ENCODE data around the gene UBAP1L.
A peak's percentile ranks its signal among the peaks of the same experiment; 100 is the strongest.
"Not testable (repeated sequence)": the region's sequence is repeated elsewhere in the genome, so short reads cannot be mapped to it uniquely, and the experiment has no call there.

UBAP1L gene

DNA sequence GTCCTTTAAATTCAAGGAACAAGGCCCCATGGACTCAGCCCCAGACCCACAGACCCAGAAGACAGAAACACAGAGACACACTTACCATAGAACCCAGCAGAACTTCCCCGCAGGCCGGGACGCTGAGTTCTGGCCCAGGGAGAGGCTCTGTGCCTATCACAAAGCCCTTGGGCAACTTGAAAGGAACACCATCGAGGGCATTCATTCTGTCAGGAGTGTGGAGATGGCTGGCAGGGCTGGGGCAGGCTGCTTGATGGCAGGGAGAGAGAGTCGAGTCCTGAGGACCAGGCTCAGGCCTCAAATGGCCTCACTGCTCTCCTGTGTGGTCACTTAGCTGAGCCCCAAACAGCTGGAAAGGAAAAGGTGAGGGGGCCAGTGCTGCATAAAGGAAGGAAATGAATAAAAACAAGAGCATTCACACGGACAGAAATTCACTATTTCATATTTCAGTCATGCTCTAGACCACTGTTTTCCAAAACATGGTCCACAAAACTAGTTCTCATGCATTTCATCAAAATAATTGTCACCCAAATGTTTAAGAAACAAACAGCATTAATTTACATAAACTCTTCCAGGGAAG, 8.9 kb downstream of the UBAP1L start:
- no peak overlapping the region for H3K4me3 ChIP-seq (ENCODE audit: low read depth, low read length)
- no peak for TF ChIP-seq CTCF (IDR thresholded peaks at IDR 0.05; ENCODE audit: borderline replicate concordance, insufficient read depth, low read depth, low read length)

DNA sequence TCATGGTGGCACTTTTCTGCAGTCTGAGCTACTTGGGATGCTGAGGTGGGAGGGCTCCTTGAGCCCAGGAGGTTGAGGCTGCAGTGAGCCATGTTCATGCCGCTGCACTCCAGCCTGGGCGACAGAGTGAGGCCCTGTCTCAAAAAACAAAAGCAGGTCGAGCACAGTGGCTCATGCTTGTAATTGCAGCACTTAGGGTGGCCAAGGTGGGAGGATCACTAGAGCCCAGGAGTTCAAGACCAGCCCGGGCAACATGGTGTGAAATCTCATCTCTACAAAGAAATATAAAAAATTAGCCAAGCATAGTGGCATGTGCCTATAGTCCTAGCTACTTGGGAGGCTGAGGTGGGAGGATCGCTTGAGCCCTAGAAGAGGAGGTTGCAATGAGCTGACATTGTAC, 10.0 kb downstream of the UBAP1L start:
- TF ChIP-seq CTCF (IDR thresholded peaks at IDR 0.05; ENCODE audit: borderline replicate concordance, insufficient read depth, low read depth, low read length): no peak
- H3K4me3 ChIP-seq (ENCODE audit: low read depth, low read length): no peak overlapping the region

DNA sequence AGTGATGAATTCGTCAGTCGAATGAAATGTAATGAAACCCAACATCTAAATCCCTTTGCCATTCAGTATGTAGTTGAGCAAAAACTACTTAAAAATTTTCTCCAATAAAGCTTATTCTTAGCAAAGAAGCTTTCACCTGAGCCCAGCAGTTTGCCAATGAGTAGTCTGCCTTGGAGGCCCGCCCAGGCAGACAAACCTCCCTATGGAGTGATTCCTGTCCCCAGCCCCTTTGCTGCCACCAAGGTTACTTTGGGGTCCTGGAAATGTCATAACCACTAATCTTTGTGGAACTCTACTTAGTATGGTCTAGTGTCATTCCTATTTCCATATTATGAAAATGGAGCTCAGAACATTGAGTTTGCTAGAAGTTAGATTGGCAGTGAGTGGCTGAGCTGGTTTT, 12.1 kb downstream of the UBAP1L start:
- H3K4me3 ChIP-seq (ENCODE audit: low read depth, low read length): no peak overlapping the region
- no peak for TF ChIP-seq CTCF (IDR thresholded peaks at IDR 0.05; ENCODE audit: borderline replicate concordance, insufficient read depth, low read depth, low read length)

DNA sequence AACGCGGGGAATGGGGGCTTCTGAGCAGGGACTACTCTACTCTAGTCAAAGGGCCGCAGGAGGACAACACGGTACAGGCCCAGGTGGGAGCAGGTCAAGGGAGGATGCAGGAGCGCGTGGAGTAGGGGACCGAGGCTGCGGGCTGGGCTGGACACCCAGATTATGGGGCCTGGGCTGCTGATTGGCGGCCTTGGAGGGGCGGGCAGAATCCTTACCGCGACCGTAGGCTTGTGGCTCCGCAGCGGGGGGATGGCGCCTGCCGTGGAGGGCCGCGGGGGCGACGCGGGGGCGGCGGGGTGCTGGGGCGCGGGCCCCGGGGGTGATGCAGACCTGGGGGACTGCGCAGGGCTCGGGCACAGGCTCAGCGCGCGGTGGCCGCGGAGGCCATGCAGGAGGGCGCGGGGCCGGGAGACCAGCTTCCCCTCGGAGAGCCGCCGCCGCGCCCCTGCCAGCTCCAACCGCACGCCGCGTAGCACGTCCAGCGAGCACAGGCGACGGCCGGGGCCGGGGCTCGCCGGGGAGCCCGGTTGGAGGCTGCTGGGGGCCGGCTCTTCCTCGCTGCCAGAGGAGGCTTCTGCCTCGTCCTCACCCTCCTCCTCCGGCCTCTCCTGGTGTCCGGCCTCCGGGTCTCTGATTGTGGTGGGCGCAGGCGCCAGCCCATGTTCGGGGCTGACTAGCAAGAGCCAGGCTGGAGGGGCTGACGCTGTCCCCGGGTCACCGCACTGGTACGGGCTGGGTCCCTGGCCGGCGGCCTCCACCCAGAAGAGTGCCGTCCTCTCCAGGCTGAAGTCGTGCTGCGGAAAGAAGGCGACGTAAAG, 12.9 kb downstream of the UBAP1L start:
- TF ChIP-seq CTCF (IDR thresholded peaks at IDR 0.05; ENCODE audit: borderline replicate concordance, insufficient read depth, low read depth, low read length): no peak
- no peak overlapping the region for H3K4me3 ChIP-seq (ENCODE audit: low read depth, low read length)

GRCh38 chr15:65101411-65101890, 13.5 kb downstream of the UBAP1L start:
- peak; percentile 81 for TF ChIP-seq CTCF (IDR thresholded peaks at IDR 0.05; ENCODE audit: borderline replicate concordance, insufficient read depth, low read depth, low read length)

DNA sequence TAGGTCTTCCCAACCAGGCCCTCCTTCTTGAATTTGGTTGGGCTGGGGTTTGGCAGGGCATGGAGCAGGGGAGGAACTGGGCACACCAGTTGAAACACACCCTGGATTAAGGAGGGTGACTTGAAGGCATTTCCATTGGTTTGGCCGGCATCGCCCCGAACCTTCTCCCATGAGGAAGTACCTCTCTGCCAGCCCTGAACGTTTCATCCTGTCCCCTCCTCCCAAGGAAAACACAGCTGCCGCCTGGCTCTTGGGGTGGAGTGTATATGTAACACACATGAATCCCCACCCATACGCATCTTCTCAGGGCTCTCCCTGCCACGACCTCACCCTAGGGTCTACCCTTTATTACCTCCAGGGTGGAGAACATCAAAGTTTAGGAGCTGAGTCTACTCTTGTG, 14.6 kb downstream of the UBAP1L start:
- H3K4me3 ChIP-seq (ENCODE audit: low read depth, low read length): no peak overlapping the region
- TF ChIP-seq CTCF (IDR thresholded peaks at IDR 0.05; ENCODE audit: borderline replicate concordance, insufficient read depth, low read depth, low read length): no peak

More at GRCh38 chr15:65101411-65101890, 13.5 kb downstream of the UBAP1L start:
- no peak overlapping the region for H3K4me3 ChIP-seq (ENCODE audit: low read depth, low read length)

- not testable (repeated sequence) for H3K4me3 ChIP-seq (ENCODE audit: low read depth, low read length)
Observed at GRCh38 chr15:65099801-65100200, 15.2 kb downstream of the UBAP1L start.

Data from GM12875 (cell line).